Nephron progenitor cell (in vitro differentiated cells): Measurements from ENCODE around the gene SARDH.

ENCODE experiments used
- DNase-seq: peaks from one replicate; pipeline ENCODE4 v3.0.0; 2021
- H3K27ac Mint-ChIP-seq: 2 replicates; pipeline ENCODE4 v1.8.0; 2021; ENCODE audit warnings: mild to moderate bottlenecking, moderate library complexity, mixed read lengths
- H3K27me3 Mint-ChIP-seq: 2 replicates; pipeline ENCODE4 v1.8.0; 2021; ENCODE audit warnings: mild to moderate bottlenecking, low read depth, mixed read lengths; ENCODE audit not compliant: poor library complexity
- H3K36me3 Mint-ChIP-seq: 2 replicates; pipeline ENCODE4 v1.8.0; 2021; ENCODE audit warnings: low read depth, mixed read lengths
- H3K4me1 Mint-ChIP-seq: 2 replicates; pipeline ENCODE4 v1.8.0; 2021; ENCODE audit warnings: mixed read lengths
- H3K4me3 Mint-ChIP-seq: 2 replicates; pipeline ENCODE4 v1.8.0; 2021; ENCODE audit warnings: mild to moderate bottlenecking, moderate library complexity, mixed read lengths
- H3K9me3 Mint-ChIP-seq: 2 replicates; pipeline ENCODE4 v1.8.0; 2021; ENCODE audit warnings: mild to moderate bottlenecking, moderate library complexity, mixed read lengths
- TF ChIP-seq, protein P1 (sequence below): fragments of 200-600 bp; sonication (generic); IDR thresholded peaks from 2 replicates; pipeline ENCODE4 v1.5.0; 2021; ENCODE audit warnings: antibody characterized with exemption

The SARDH gene, protein sequence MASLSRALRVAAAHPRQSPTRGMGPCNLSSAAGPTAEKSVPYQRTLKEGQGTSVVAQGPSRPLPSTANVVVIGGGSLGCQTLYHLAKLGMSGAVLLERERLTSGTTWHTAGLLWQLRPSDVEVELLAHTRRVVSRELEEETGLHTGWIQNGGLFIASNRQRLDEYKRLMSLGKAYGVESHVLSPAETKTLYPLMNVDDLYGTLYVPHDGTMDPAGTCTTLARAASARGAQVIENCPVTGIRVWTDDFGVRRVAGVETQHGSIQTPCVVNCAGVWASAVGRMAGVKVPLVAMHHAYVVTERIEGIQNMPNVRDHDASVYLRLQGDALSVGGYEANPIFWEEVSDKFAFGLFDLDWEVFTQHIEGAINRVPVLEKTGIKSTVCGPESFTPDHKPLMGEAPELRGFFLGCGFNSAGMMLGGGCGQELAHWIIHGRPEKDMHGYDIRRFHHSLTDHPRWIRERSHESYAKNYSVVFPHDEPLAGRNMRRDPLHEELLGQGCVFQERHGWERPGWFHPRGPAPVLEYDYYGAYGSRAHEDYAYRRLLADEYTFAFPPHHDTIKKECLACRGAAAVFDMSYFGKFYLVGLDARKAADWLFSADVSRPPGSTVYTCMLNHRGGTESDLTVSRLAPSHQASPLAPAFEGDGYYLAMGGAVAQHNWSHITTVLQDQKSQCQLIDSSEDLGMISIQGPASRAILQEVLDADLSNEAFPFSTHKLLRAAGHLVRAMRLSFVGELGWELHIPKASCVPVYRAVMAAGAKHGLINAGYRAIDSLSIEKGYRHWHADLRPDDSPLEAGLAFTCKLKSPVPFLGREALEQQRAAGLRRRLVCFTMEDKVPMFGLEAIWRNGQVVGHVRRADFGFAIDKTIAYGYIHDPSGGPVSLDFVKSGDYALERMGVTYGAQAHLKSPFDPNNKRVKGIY

DNA sequence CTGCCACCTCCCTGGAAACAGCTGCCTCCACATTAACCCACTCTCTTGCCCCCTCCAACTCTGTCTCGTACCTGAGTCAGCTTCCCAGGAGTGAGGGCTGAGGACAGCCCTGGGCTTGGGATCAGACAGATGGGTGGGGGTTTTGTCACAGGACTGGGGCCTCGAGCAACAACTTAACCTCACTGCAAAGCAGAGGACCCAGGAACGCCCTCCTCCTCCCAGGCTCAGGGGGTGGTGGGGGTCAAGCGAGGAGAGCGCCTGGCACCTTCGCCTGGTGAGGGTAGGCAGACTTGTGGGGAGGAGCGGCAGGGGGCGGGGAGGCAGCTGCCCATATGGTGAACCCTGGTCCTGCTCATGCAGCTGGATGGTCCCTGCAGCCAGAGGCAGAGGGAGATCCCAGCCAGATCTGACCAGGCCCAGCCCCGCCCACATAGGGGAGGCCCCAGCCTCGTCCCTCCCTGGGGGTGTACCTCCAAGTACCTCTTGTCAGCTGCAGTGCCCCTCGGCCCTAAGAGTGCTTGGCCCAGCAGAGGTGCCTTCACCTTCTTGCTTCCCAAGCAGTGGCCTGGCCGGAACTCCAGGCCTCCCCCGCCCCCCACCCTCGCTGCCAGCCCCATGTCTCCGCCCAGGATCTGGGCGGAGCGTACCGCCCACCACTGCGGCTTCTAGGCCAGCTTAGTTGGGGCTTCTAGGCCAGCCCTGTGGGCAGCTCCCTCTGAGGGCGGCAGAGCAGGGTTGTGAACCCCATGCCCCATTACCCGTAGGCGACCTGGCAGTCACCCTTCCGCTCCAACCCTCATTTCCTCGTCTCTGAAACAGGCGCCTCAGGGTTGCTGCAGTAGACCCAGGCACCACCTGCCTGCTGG, at the start of gene SARDH:
Gene SARDH, minus strand, starts transcription at position 579 of the 866 bp plus-strand sequence. CDS start 4,179 bp downstream, outside the sequence.
- Mint-ChIP-seq H3K27ac (no peak within 1 kb of the TSS), H3K4me1 (peaks cover 37% of the 10 kb centered on the region), H3K36me3 (no peaks in the 10 kb centered on the region), H3K27me3 (peaks cover 5% of the 10 kb centered on the region), H3K9me3 (no peaks in the 10 kb centered on the region), H3K4me3 (peak within 1 kb of the TSS; percentile 73)
- DNase-seq: peak; percentile 80
- TF ChIP-seq, protein P1, sequence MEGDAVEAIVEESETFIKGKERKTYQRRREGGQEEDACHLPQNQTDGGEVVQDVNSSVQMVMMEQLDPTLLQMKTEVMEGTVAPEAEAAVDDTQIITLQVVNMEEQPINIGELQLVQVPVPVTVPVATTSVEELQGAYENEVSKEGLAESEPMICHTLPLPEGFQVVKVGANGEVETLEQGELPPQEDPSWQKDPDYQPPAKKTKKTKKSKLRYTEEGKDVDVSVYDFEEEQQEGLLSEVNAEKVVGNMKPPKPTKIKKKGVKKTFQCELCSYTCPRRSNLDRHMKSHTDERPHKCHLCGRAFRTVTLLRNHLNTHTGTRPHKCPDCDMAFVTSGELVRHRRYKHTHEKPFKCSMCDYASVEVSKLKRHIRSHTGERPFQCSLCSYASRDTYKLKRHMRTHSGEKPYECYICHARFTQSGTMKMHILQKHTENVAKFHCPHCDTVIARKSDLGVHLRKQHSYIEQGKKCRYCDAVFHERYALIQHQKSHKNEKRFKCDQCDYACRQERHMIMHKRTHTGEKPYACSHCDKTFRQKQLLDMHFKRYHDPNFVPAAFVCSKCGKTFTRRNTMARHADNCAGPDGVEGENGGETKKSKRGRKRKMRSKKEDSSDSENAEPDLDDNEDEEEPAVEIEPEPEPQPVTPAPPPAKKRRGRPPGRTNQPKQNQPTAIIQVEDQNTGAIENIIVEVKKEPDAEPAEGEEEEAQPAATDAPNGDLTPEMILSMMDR: no peak

DNA sequence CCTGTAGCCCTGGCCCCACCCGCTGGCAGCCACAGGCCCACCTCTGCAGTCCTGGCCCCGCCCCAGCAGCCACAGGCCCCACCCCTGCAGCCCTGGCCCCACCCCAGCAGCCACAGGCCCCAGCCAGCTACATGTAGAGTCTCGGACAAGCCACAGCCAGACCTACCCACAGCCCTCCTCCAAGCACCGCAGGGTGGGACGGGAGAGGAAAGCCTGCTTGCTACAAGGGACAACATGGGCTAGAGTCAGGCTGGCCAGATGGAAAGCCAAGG, 49.5 kb upstream of the SARDH start:
- Mint-ChIP-seq H3K27ac (no peak overlapping the region), H3K4me1 (peaks cover 5% of the 10 kb centered on the region), H3K4me3 (no peak overlapping the region), H3K9me3 (no peaks in the 10 kb centered on the region), H3K27me3 (peaks cover 3% of the 10 kb centered on the region), H3K36me3 (peaks cover 6% of the 10 kb centered on the region)
- TF ChIP-seq, protein P1: no peak
- peak; percentile 55 for DNase-seq

DNA sequence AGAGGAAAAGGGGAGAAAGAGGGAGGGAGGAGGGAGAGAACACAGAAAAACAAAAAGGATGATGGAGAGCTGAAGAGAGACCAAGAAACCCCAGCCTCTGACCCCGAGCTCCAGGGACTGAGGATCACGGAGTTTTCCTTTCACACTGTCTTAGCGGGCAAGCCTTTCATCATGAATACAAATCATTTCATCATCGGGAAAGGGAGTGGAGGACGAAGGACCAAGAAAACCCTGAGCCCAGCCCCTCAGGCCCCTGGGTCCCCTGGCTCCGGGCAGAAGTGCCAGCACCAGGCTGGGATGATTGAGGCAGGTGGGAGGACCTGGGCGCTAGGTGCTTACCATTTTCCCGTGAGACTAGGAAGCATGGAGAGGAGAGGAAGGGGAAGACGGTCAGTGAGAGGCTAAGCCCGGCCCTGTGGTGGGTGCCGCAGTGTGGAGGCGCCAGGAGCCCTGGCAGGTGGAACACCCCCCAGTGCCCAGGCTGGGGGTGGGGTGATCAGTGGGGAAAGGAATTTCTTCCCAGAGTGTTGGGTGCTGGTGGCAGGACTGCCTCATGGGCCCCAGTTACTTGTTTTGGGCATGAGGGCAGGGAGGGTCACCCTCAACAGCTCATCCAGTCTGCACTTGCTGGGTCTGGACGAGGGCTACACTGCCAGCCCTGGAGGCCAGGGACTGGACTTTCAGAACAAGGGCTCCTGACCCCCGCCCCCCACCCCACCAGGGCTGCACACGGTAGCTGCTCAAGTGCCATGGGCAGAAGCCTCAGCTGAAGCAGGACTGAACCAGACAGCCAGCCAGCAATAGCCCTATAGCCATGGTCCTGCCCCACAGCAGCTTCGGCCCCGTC, 49.0 kb upstream of the SARDH start:
- Mint-ChIP-seq H3K4me3 (no peak overlapping the region), H3K9me3 (no peaks in the 10 kb centered on the region), H3K27me3 (peaks cover 4% of the 10 kb centered on the region), H3K36me3 (peaks cover 6% of the 10 kb centered on the region), H3K27ac (peak overlapping the region; percentile 49), H3K4me1 (peaks cover 2% of the 10 kb centered on the region)
- TF ChIP-seq, protein P1: no peak
- DNase-seq: no peak

DNA sequence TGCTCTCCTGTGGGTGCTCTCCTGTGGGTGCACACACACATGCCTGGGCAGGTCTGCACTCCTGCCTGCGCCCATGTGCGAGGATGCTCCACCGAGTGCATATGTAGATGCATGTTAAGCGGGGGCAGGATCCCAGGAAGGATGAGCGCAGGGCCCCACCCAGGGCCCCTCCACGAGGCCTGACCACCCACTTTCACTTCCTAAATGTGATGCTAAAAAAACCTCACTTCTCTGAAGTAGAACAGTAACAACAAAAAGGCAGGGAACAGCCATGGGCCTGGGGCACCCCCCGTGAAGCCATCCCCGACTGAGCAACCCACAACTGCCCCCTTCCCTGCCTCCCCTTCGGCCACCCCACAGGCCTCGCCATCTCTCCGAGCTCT, 48.2 kb upstream of the SARDH start:
- Mint-ChIP-seq H3K36me3 (no peaks in the 10 kb centered on the region), H3K27ac (no peak overlapping the region), H3K27me3 (peaks cover 6% of the 10 kb centered on the region), H3K4me3 (no peak overlapping the region), H3K9me3 (no peaks in the 10 kb centered on the region), H3K4me1 (peaks cover 7% of the 10 kb centered on the region)
- no peak for DNase-seq
- TF ChIP-seq, protein P1: no peak

DNA sequence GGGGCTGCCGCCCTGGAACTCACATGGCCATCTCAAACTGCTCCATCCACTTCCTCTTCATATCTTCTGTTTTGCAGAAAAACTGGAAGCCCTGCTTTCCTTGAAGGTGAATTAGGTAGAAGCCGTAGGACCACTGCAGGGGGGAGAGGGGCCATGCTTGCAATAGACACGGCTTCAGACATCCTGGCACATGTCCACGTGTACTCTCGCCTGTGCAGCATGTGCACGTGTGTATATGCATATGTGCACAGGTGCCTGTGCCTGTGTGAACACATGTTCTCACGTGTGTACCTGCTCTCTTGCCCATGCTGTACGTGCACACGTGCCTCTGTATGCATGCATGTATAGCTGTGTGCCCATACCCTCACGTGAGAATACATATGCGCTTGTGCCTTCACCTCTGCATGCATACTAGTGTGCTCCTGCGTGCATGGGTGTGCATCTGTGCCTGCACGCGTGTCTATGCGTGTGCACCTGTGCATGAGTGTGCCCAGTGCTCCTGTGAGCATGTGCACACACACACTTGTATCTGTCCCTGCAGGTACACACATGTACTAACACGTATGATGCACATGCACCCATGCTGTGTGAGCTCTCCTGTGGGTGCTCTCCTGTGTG, 47.7 kb upstream of the SARDH start:
- Mint-ChIP-seq H3K36me3 (no peaks in the 10 kb centered on the region), H3K27me3 (peaks cover 6% of the 10 kb centered on the region), H3K4me3 (no peak overlapping the region), H3K4me1 (peaks cover 12% of the 10 kb centered on the region), H3K9me3 (no peaks in the 10 kb centered on the region), H3K27ac (no peak overlapping the region)
- TF ChIP-seq, protein P1: no peak
- DNase-seq: no peak
